GM23338 (cell line): ENCODE results near the gene B4GALT2. TPM values are rescaled to one million over a fixed set of nuclear protein-coding genes. Genes with fewer than 3 reads are reported as not detected.
A peak's percentile ranks its signal among the peaks of the same experiment; 100 is the strongest.

Experiments used
- ATAC-seq: fragments of 200-7000 bp; cut with Tn5 transposase; 3 replicates; pipeline ENCODE4 v1.9.1; 2020
- DNase-seq: peaks from one replicate; pipeline ENCODE4 v3.0.0-alpha.2; 2015; ENCODE audit warnings: low spot score
- H2AFZ ChIP-seq: fragments of 200-600 bp; sonication (generic); 2 replicates; pipeline ENCODE4 v1.8.0; 2016; ENCODE audit warnings: antibody characterized with exemption, mild to moderate bottlenecking, moderate library complexity
- H3F3A ChIP-seq: fragments of 200-600 bp; sonication (generic); replicated peaks from 2 replicates; pipeline ENCODE4 v1.8.0; 2017; ENCODE audit warnings: antibody characterized with exemption, mixed run types, low read depth
- H3K27ac ChIP-seq: fragments of 200-600 bp; sonication (generic); 2 replicates; pipeline ENCODE4 v1.6.1; 2016; ENCODE audit warnings: low read depth
- H3K27me3 ChIP-seq: fragments of 200-600 bp; sonication (generic); 2 replicates; pipeline ENCODE4 v1.8.0; 2016; ENCODE audit warnings: mild to moderate bottlenecking, mixed run types, moderate library complexity; ENCODE audit not compliant: insufficient read depth
- H3K36me3 ChIP-seq: fragments of 200-600 bp; sonication (generic); 2 replicates; pipeline ENCODE4 v1.8.0; 2016; ENCODE audit warnings: mild to moderate bottlenecking; ENCODE audit not compliant: insufficient read depth
- H3K4me1 ChIP-seq: fragments of 200-600 bp; sonication (generic); 2 replicates; pipeline ENCODE4 v1.8.0; 2016; ENCODE audit warnings: mild to moderate bottlenecking, moderate library complexity; ENCODE audit not compliant: insufficient read depth
- H3K4me2 ChIP-seq: fragments of 200-600 bp; sonication (generic); 2 replicates; pipeline ENCODE4 v1.7.1; 2017; ENCODE audit warnings: mixed run types
- H3K4me3 ChIP-seq: fragments of 200-600 bp; sonication (generic); 2 replicates; pipeline ENCODE4 v1.6.1; 2016; ENCODE audit warnings: mixed run types
- H3K79me2 ChIP-seq: fragments of 200-600 bp; sonication (generic); replicated peaks from 2 replicates; pipeline ENCODE4 v1.8.0; 2017; ENCODE audit warnings: mild to moderate bottlenecking; ENCODE audit not compliant: insufficient read depth
- H3K9me2 ChIP-seq: fragments of 200-600 bp; sonication (generic); 2 replicates; pipeline ENCODE4 v1.8.0; 2017; ENCODE audit not compliant: insufficient read depth
- H4K20me1 ChIP-seq: fragments of 200-600 bp; sonication (generic); replicated peaks from 2 replicates; pipeline ENCODE4 v1.8.0; 2017; ENCODE audit warnings: mild to moderate bottlenecking; ENCODE audit not compliant: insufficient read depth
- H3K27ac Mint-ChIP-seq: 2 replicates; pipeline ENCODE4 v1.8.0; 2020; ENCODE audit warnings: inconsistent platforms, mild to moderate bottlenecking, moderate library complexity, mixed read lengths
- H3K27me3 Mint-ChIP-seq: 3 replicates; pipeline ENCODE4 v1.8.0; 2022; ENCODE audit warnings: low read depth, mild to moderate bottlenecking, moderate library complexity, mixed read lengths, inconsistent platforms; ENCODE audit not compliant: insufficient read depth, poor library complexity
- H3K36me3 Mint-ChIP-seq: 3 replicates; pipeline ENCODE4 v1.8.0; 2021; ENCODE audit warnings: low read depth, mild to moderate bottlenecking, inconsistent platforms, moderate library complexity, mixed read lengths
- H3K4me1 Mint-ChIP-seq: 3 replicates; pipeline ENCODE4 v1.8.0; 2020; ENCODE audit warnings: mild to moderate bottlenecking, inconsistent platforms, mixed read lengths
- H3K4me3 Mint-ChIP-seq: 3 replicates; pipeline ENCODE4 v1.8.0; 2021; ENCODE audit warnings: moderate library complexity, mild to moderate bottlenecking, inconsistent platforms, mixed read lengths
- H3K9me3 Mint-ChIP-seq: 3 replicates; pipeline ENCODE4 v1.8.0; 2020; ENCODE audit warnings: moderate library complexity, mild to moderate bottlenecking, inconsistent platforms, mixed read lengths
- CREB1 ChIP-seq: fragments of 250-450 bp; sonication (Bioruptor Pico); IDR thresholded peaks from 2 replicates; pipeline ENCODE4 v1.5.0; 2020; ENCODE audit warnings: low read depth, mild to moderate bottlenecking, moderate library complexity
- CTCF ChIP-seq, 2 experiments: fragments of 200-600 bp in 1 of 2; sonication (generic) in 1 of 2; conservative IDR thresholded peaks; 2 replicates each; pipeline versions ENCODE4 v1.5.1 to v1.6.1; 2016 to 2017; ENCODE audit warnings: antibody characterized with exemption in 2 of 2, low read depth in 2 of 2, mild to moderate bottlenecking in 2 of 2, moderate library complexity in 1 of 2
- ETS1 ChIP-seq: IDR thresholded peaks from 2 replicates; pipeline ENCODE4 v1.6.1; 2016; ENCODE audit warnings: antibody characterized with exemption
- EZH2 ChIP-seq: fragments of 200-600 bp; sonication (generic); IDR thresholded peaks from one replicate; pipeline ENCODE4 v1.8.0; 2017; ENCODE audit warnings: antibody characterized with exemption, mild to moderate bottlenecking, low read depth; ENCODE audit not compliant: unreplicated experiment
- JUNB ChIP-seq: IDR thresholded peaks from one replicate; pipeline ENCODE4 v1.6.1; 2016; ENCODE audit warnings: antibody characterized with exemption; ENCODE audit not compliant: unreplicated experiment
- POLR2AphosphoS5 ChIP-seq: IDR thresholded peaks from 2 replicates; pipeline ENCODE4 v1.6.1; 2016; ENCODE audit warnings: antibody characterized with exemption, low read depth
- REST ChIP-seq: IDR thresholded peaks from one replicate; pipeline ENCODE4 v1.6.1; 2018; ENCODE audit warnings: antibody characterized with exemption; ENCODE audit not compliant: unreplicated experiment
- STAT1 ChIP-seq: IDR thresholded peaks from one replicate; pipeline ENCODE4 v1.6.1; 2016; ENCODE audit warnings: antibody characterized with exemption; ENCODE audit not compliant: unreplicated experiment
- polyA plus RNA-seq: library from polyadenylated mRNA; unstranded; fragments of >200 nt; fragmentation: Nextera tagmentation; extraction: Ambion mirVana; gene quantifications from 2 replicates; pipeline ENCODE4 v1.2.1, GENCODE V29; 2016
- total RNA-seq: library from RNA; depleted of rRNA; stranded (reverse); fragments of >200 nt; shearing (Covaris generic); gene quantifications from 2 replicates; pipeline ENCODE4 v1.2.3, GENCODE V29; 2014

B4GALT2 gene
- total and polyA plus RNA-seq, 2 experiments from 2014 or later, result 22.4 to 63.1 TPM

- H3K9me2 ChIP-seq, result no peaks in the 10 kb centered on the region
- no peak overlapping the region for H2AFZ ChIP-seq
- ATAC-seq, result peak; percentile 16
- H3K27me3 Mint-ChIP-seq, result peaks cover 30% of the 10 kb centered on the region
- peak overlapping the region; percentile 72; the same call in 1 of the 2 replicates for H3K27ac Mint-ChIP-seq
- H3K36me3 ChIP-seq, result no peaks in the 10 kb centered on the region
- no peaks in the 10 kb centered on the region for H4K20me1 ChIP-seq
- no peak overlapping the region for H3K4me2 ChIP-seq
- no peaks in the 10 kb centered on the region for H3K79me2 ChIP-seq
- no peak overlapping the region for H3K4me3 Mint-ChIP-seq
- peaks cover 22% of the 10 kb centered on the region for H3K4me1 ChIP-seq
- H3K27me3 ChIP-seq, result peaks cover 8% of the 10 kb centered on the region
- TF ChIP-seq JUNB (no peak), STAT1 (no peak), CTCF (conservative IDR thresholded peaks at IDR 0.05; ENCODE audit: low read depth in 2 of 2) (peak; percentile 71 to 78)
- H3K9me3 Mint-ChIP-seq, result no peaks in the 10 kb centered on the region
- H3K27ac ChIP-seq, result no peak overlapping the region
- H3K4me1 Mint-ChIP-seq, result peaks cover 32% of the 10 kb centered on the region
- no peaks in the 10 kb centered on the region; the same call in 2 of the 3 replicates for H3K36me3 Mint-ChIP-seq
- DNase-seq, result peak; percentile 85
- peaks cover 15% of the 10 kb centered on the region for H3F3A ChIP-seq
- no peak overlapping the region for H3K4me3 ChIP-seq
Measured at GRCh38 chr1:43930168-43930948, 48.7 kb upstream of the B4GALT2 start.

- Histone ChIP-seq H3K36me3 (no peaks in the 10 kb centered on the region), H3K27me3 (peaks cover 8% of the 10 kb centered on the region), H3K4me2 (no peak overlapping the region), H3K9me2 (no peaks in the 10 kb centered on the region), H3K27ac (no peak overlapping the region), H2AFZ (no peak overlapping the region), H3K4me3 (no peak overlapping the region), H4K20me1 (no peaks in the 10 kb centered on the region), H3K79me2 (no peaks in the 10 kb centered on the region), H3F3A (peaks cover 18% of the 10 kb centered on the region), H3K4me1 (peaks cover 28% of the 10 kb centered on the region)
- H3K4me1 Mint-ChIP-seq, result peaks cover 36% of the 10 kb centered on the region
- H3K4me3 Mint-ChIP-seq, result no peak overlapping the region
- H3K27ac Mint-ChIP-seq, result no peak overlapping the region
- DNase-seq (no peak), ATAC-seq (no peak)
- no peaks in the 10 kb centered on the region; the same call in 2 of the 3 replicates for H3K36me3 Mint-ChIP-seq
- H3K27me3 Mint-ChIP-seq, result peaks cover 30% of the 10 kb centered on the region
- no peaks in the 10 kb centered on the region for H3K9me3 Mint-ChIP-seq
- TF ChIP-seq CREB1 (CRISPR knock-in tag), result no peak
- no peak for TF ChIP-seq CTCF (conservative IDR thresholded peaks at IDR 0.05; ENCODE audit: low read depth in 2 of 2)
- no peak for TF ChIP-seq ETS1
- TF ChIP-seq EZH2, result no peak
- TF ChIP-seq POLR2AphosphoS5, result no peak
- no peak for TF ChIP-seq REST
Measured at GRCh38 chr1:43930949-43931275, 48.1 kb upstream of the B4GALT2 start.
